HG02623 (cell line): Measurements from ENCODE around the gene ANO9.
"Not testable (repeated sequence)": the region's sequence is repeated elsewhere in the genome, so short reads cannot be mapped to it uniquely, and the experiment has no call there.

ENCODE experiments used
- ATAC-seq: cut with Tn5 transposase; IDR thresholded peaks from one replicate; pipeline ENCODE4 v1.9.1; 2021; ENCODE audit warnings: moderate library complexity; ENCODE audit not compliant: unreplicated experiment

ANO9 gene

GRCh38 chr11:405323-405953 is 36.4 kb downstream of the ANO9 start:
- ATAC-seq, result no peak

GRCh38 chr11:404551-405264 is 37.1 kb downstream of the ANO9 start:
- ATAC-seq, result no peak

GRCh38 chr11:403761-404431 is 37.9 kb downstream of the ANO9 start:
- ATAC-seq, result no peak

- ATAC-seq, result no peak
Measured at GRCh38 chr11:403021-403760, 38.6 kb downstream of the ANO9 start.

- ATAC-seq, result not testable (repeated sequence)
Measured at GRCh38 chr11:401196-401595, 40.6 kb downstream of the ANO9 start.

GRCh38 chr11:400241-400689 is 41.5 kb downstream of the ANO9 start:
- ATAC-seq, result no peak

GRCh38 chr11:399731-400211 is 42.0 kb downstream of the ANO9 start:
- ATAC-seq, result no peak

- no peak for ATAC-seq
Measured at GRCh38 chr11:398826-399225, 43.0 kb downstream of the ANO9 start.

- no peak for ATAC-seq
Measured at GRCh38 chr11:396948-397548, 44.8 kb downstream of the ANO9 start.

GRCh38 chr11:396511-396947 is 45.3 kb downstream of the ANO9 start:
- no peak for ATAC-seq

- no peak for ATAC-seq
Measured at GRCh38 chr11:395866-396265, 45.9 kb downstream of the ANO9 start.

GRCh38 chr11:394858-395655 is 46.8 kb downstream of the ANO9 start:
- no peak for ATAC-seq

- no peak for ATAC-seq
Measured at GRCh38 chr11:394034-394857, 47.6 kb downstream of the ANO9 start, which contains the start of gene PKP3. TSS of gene PKP3 (plus strand) at chr11:394209. CDS start at chr11:394293, 84 bp downstream.

GRCh38 chr11:393219-394033 is 48.4 kb downstream of the ANO9 start:
- no peak for ATAC-seq

GRCh38 chr11:392102-392777 is 49.6 kb downstream of the ANO9 start:
- ATAC-seq, result no peak

GRCh38 chr11:391117-392017 is 50.4 kb downstream of the ANO9 start:
- no peak for ATAC-seq

GRCh38 chr11:390175-390574 is 51.6 kb downstream of the ANO9 start:
- no peak for ATAC-seq
